K562 (cell line): Measurements from ENCODE around the gene SMIM23. TPM values are rescaled to one million over a fixed set of nuclear protein-coding genes. Genes with fewer than 3 reads are reported as not detected.

Source experiments
- ATAC-seq: fragments of 200-7000 bp; cut with Tn5 transposase; 3 replicates; pipeline ENCODE4 v1.9.1; 2020; ENCODE audit warnings: moderate library complexity
- BruUV-seq: library from RNA; stranded (reverse); fragments of 400-500 nt; replicated peaks from 2 replicates; lab custom pipeline; 2021; lab: Mats Ljungman, UMichigan
- CTCF ChIA-PET: fragments of 300-600 bp; formaldehyde crosslinking; extraction: SDS; loops from one replicate; lab custom pipeline; 2021; ENCODE audit warnings: low intra/inter-chr PET ratio; lab: Yijun Ruan, JAX
- POLR2A ChIA-PET: fragments of 300-600, 350-650 bp; sonication (Branson Sonifier 250); formaldehyde crosslinking; extraction: SDS; loops from one replicate; lab custom pipeline; 2021; ENCODE audit warnings: antibody characterized with exemption, inconsistent platforms; lab: Yijun Ruan, JAX
- DNase-seq, 4 experiments: peaks; one replicate each; pipeline versions ENCODE4 v3.0.0 to v3.0.0-alpha.2; 2011 to 2018; ENCODE audit warnings: low spot score in 3 of 4, mixed read lengths in 3 of 4; ENCODE audit errors: extremely low read depth in 1 of 4
- FAIRE-seq: peaks from 2 replicates; lab custom pipeline; 2011; peaks lifted over from hg19 to GRCh38; lab: Jason Lieb, UNC
- H2AFZ ChIP-seq: 2 replicates; pipeline ENCODE4 v1.6.0; 2011; ENCODE audit warnings: low read depth, low read length, control low read depth, inconsistent platforms
- H3K27ac ChIP-seq: fragments of 200-600 bp; 3 replicates; pipeline ENCODE4 v1.8.0; 2011; ENCODE audit warnings: low read depth, mild to moderate bottlenecking, control low read depth, inconsistent platforms, low read length, moderate library complexity, mixed read lengths; ENCODE audit errors: extremely low read depth
- H3K27me3 ChIP-seq, 2 experiments: fragments of 300-600 bp in 1 of 2; 2 replicates in 1 of 2; 3 replicates in 1 of 2; pipeline versions ENCODE4 v1.6.0 to v1.8.0; 2011; ENCODE audit warnings: inconsistent platforms in 2 of 2, low read length in 2 of 2, mild to moderate bottlenecking in 1 of 2, mixed read lengths in 1 of 2, moderate library complexity in 1 of 2; ENCODE audit not compliant: control insufficient read depth in 2 of 2, insufficient read depth in 2 of 2
- H3K36me3 ChIP-seq: fragments of 300-600 bp; 3 replicates; pipeline ENCODE4 v1.8.0; 2011; ENCODE audit warnings: mild to moderate bottlenecking, low read length, inconsistent platforms; ENCODE audit not compliant: control insufficient read depth, insufficient read depth
- H3K4me1 ChIP-seq, 2 experiments: fragments of 200-600 bp in 1 of 2; replicated peaks in 1 of 2; 2 replicates in 1 of 2; 3 replicates in 1 of 2; pipeline versions ENCODE4 v1.5.1 to v1.8.0; 2011; ENCODE audit warnings: inconsistent platforms in 2 of 2, low read length in 2 of 2, mild to moderate bottlenecking in 1 of 2, mixed read lengths in 1 of 2, moderate library complexity in 1 of 2; ENCODE audit not compliant: control insufficient read depth in 2 of 2, insufficient read depth in 2 of 2
- H3K4me2 ChIP-seq: 2 replicates; pipeline ENCODE4 v1.6.1; 2011; ENCODE audit warnings: low read length, control low read depth, inconsistent platforms, mixed read lengths; ENCODE audit not compliant: insufficient read depth
- H3K4me3 ChIP-seq: fragments of 200-600 bp; sonication (generic), shearing (Covaris generic); 2 replicates; pipeline ENCODE4 v1.5.1; 2016; ENCODE audit warnings: control low read depth, inconsistent platforms
- H3K79me2 ChIP-seq: fragments of 200-600 bp; 3 replicates; pipeline ENCODE4 v1.8.0; 2011; ENCODE audit warnings: low read length, inconsistent platforms; ENCODE audit not compliant: control insufficient read depth, insufficient read depth
- H3K9ac ChIP-seq, 2 experiments: 2 replicates each; pipeline versions ENCODE4 v1.6.0 to v1.6.1; 2011; ENCODE audit warnings: low read depth in 2 of 2, low read length in 2 of 2, control low read depth in 1 of 2, inconsistent platforms in 1 of 2, mild to moderate bottlenecking in 1 of 2, mixed read lengths in 1 of 2; ENCODE audit not compliant: insufficient read depth in 1 of 2
- H3K9me1 ChIP-seq: one replicate; pipeline ENCODE4 v1.6.0; 2011; ENCODE audit warnings: inconsistent platforms, mild to moderate bottlenecking, low read length, moderate library complexity; ENCODE audit not compliant: control insufficient read depth, insufficient read depth
- H3K9me3 ChIP-seq: replicated peaks from 2 replicates; pipeline ENCODE4 v1.5.1; 2011; ENCODE audit warnings: low read depth, low read length, inconsistent platforms; ENCODE audit not compliant: control insufficient read depth, insufficient read depth
- H4K20me1 ChIP-seq: replicated peaks from 2 replicates; pipeline ENCODE4 v1.6.1; 2011; ENCODE audit warnings: low read length, inconsistent platforms, mixed read lengths; ENCODE audit not compliant: control insufficient read depth, insufficient read depth
- ARID1B ChIP-seq: fragments of 450-650 bp; IDR thresholded peaks from 2 replicates; pipeline ENCODE4 v1.6.1; 2016; ENCODE audit warnings: antibody characterized with exemption, mild to moderate bottlenecking, inconsistent platforms
- HLTF ChIP-seq: fragments of 450-650 bp; IDR thresholded peaks from 2 replicates; pipeline ENCODE4 v1.6.1; 2016
- NFE2L1 ChIP-seq: fragments of 450-650 bp; IDR thresholded peaks from 2 replicates; pipeline ENCODE4 v1.6.1; 2016; ENCODE audit warnings: missing genetic modification characterization, low read depth, mild to moderate bottlenecking, missing compliant biosample characterization, moderate library complexity, borderline replicate concordance
- SMARCA5 ChIP-seq: fragments of 450-650 bp; IDR thresholded peaks from 2 replicates; pipeline ENCODE4 v1.6.1; 2016
- WGBS: fragments of 100-300 bp; shearing (Covaris generic); methylation state at CpG from one replicate; pipeline ENCODE4 v1.1.6; 2016; ENCODE audit warnings: low coverage, mixed read lengths; ENCODE audit not compliant: insufficient coverage; ENCODE audit errors: missing lambda C conversion rate; 5-methylcytosine and 5-hydroxymethylcytosine counted together
- in situ Hi-C: fragments of 300-500 bp; cut with MboI; formaldehyde crosslinking; loops from 4 replicates; pipeline ENCODE4 v1.15.0; 2018; ENCODE audit warnings: inconsistent platforms, mixed read lengths
- intact Hi-C: fragments of 100-400 bp; cut with micrococcal nuclease; formaldehyde crosslinking; loops from 2 replicates; pipeline ENCODE4 v1.14.2; 2022
- polyA plus RNA-seq, 8 experiments: library from polyadenylated mRNA; depleted of rRNA in 4 of 8; stranded (reverse) in 5 of 8; unstranded in 3 of 8; fragments of >200 nt; fragmentation: Nextera tagmentation in 2 of 8; fragmentation: Illumina TruSeq in 1 of 8; extraction: Ambion mirVana in 2 of 8; extraction: Trizol in 1 of 8; gene quantifications; 2 replicates each; pipeline versions ENCODE4 v1.2.1 to v1.2.3, GENCODE V29; 2011 to 2014; ENCODE audit warnings: inconsistent platforms in 1 of 8, missing spikeins in 1 of 8
- total RNA-seq, 7 experiments: library from RNA; depleted of rRNA in 6 of 7; stranded (reverse); fragments of >200 nt in 6 of 7; fragmentation: Illumina TruSeq in 2 of 7; extraction: Trizol in 2 of 7; gene quantifications; 2 replicates each; pipeline versions ENCODE4 v1.2.1 to v1.2.3, GENCODE V29; 2011 to 2021; ENCODE audit warnings: low replicate concordance in 1 of 7
- TF ChIP-seq, protein P1 (sequence below): fragments of 450-650 bp; IDR thresholded peaks from 2 replicates; pipeline ENCODE4 v1.7.0; 2016; ENCODE audit warnings: borderline replicate concordance
- TF ChIP-seq, protein P2 (sequence below): fragments of 450-650 bp; formaldehyde crosslinking; IDR thresholded peaks from 2 replicates; pipeline ENCODE4 v1.4.0; 2020; ENCODE audit warnings: mild to moderate bottlenecking, mixed read lengths
- TF ChIP-seq, protein P3 (sequence below), 2 experiments: fragments of 450-650 bp; IDR thresholded peaks; 2 replicates each; pipeline ENCODE4 v1.6.1; 2016; ENCODE audit warnings: mild to moderate bottlenecking in 2 of 2, borderline replicate concordance in 1 of 2, low read depth in 1 of 2, moderate library complexity in 1 of 2
- TF ChIP-seq, protein P4 (sequence below): fragments of 250-450 bp; sonication (Bioruptor Pico); IDR thresholded peaks from 2 replicates; pipeline ENCODE4 v1.5.0; 2021
- TF ChIP-seq, protein P5 (sequence below): fragments of 250-450 bp; sonication (Bioruptor Pico); IDR thresholded peaks from 2 replicates; pipeline ENCODE4 v1.5.0; 2021

The SMIM23 gene
- total and polyA plus RNA-seq, 9 of the 15 experiments (the other 6 are each of a cell fraction or from before 2014, with no cell fraction given) = not detected

DNA sequence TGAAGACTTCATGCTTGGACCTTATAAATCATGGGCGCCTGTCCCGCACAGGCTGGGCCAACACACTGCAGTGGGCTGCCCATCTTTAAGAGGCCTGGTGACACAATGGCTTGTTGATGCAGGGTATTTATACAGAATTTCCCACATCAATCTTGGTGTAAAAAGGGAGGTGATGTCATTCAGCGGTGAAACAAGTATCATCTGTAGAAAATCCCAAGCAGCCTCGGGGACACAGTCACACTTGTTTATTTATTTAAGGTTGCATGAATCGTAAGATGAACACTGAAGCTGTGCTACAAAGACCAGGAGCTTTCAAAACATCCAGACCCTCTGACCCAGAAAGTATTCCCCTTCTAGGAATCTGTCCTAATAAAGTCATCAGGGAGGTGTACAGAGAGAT is 40.5 kb downstream of the SMIM23 start:
- ChIA-PET CTCF (no interaction called here), POLR2A (no interaction called here)
- no peaks in the 10 kb centered on the region for H3K36me3 ChIP-seq
- no peaks in the 10 kb centered on the region for H3K9me1 ChIP-seq
- peaks cover 0 to 16% of the 10 kb centered on the region in 2 experiments; a peak in 3 of 5 replicates for H3K27me3 ChIP-seq
- DNase-seq (no peak), ATAC-seq (no peak), FAIRE-seq (no peak)
- H3K4me3 ChIP-seq = no peak overlapping the region
- H3K9me3 ChIP-seq = no peaks in the 10 kb centered on the region
- H3K4me1 ChIP-seq = no peaks in the 10 kb centered on the region
- H3K27ac ChIP-seq = no peak overlapping the region
- no peaks in the 10 kb centered on the region for H4K20me1 ChIP-seq
- no peak overlapping the region for H3K9ac ChIP-seq
- in situ Hi-C loops = no loop called here
- intact Hi-C loops = no loop called here
- no peak overlapping the region for H2AFZ ChIP-seq
- no peak overlapping the region for H3K4me2 ChIP-seq
- no TSS peak for BruUV-seq
- TF ChIP-seq, protein P1, sequence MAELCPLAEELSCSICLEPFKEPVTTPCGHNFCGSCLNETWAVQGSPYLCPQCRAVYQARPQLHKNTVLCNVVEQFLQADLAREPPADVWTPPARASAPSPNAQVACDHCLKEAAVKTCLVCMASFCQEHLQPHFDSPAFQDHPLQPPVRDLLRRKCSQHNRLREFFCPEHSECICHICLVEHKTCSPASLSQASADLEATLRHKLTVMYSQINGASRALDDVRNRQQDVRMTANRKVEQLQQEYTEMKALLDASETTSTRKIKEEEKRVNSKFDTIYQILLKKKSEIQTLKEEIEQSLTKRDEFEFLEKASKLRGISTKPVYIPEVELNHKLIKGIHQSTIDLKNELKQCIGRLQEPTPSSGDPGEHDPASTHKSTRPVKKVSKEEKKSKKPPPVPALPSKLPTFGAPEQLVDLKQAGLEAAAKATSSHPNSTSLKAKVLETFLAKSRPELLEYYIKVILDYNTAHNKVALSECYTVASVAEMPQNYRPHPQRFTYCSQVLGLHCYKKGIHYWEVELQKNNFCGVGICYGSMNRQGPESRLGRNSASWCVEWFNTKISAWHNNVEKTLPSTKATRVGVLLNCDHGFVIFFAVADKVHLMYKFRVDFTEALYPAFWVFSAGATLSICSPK = no peak
- TF ChIP-seq SMARCA5 (no peak), HLTF (no peak), NFE2L1 (tag) (no peak), ARID1B (no peak)
- TF ChIP-seq, protein P2, sequence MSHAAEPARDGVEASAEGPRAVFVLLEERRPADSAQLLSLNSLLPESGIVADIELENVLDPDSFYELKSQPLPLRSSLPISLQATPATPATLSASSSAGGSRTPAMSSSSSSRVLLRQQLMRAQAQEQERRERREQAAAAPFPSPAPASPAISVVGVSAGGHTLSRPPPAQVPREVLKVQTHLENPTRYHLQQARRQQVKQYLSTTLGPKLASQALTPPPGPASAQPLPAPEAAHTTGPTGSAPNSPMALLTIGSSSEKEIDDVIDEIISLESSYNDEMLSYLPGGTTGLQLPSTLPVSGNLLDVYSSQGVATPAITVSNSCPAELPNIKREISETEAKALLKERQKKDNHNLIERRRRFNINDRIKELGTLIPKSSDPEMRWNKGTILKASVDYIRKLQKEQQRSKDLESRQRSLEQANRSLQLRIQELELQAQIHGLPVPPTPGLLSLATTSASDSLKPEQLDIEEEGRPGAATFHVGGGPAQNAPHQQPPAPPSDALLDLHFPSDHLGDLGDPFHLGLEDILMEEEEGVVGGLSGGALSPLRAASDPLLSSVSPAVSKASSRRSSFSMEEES (CRISPR knock-in tag) = no peak
- TF ChIP-seq, protein P3, sequence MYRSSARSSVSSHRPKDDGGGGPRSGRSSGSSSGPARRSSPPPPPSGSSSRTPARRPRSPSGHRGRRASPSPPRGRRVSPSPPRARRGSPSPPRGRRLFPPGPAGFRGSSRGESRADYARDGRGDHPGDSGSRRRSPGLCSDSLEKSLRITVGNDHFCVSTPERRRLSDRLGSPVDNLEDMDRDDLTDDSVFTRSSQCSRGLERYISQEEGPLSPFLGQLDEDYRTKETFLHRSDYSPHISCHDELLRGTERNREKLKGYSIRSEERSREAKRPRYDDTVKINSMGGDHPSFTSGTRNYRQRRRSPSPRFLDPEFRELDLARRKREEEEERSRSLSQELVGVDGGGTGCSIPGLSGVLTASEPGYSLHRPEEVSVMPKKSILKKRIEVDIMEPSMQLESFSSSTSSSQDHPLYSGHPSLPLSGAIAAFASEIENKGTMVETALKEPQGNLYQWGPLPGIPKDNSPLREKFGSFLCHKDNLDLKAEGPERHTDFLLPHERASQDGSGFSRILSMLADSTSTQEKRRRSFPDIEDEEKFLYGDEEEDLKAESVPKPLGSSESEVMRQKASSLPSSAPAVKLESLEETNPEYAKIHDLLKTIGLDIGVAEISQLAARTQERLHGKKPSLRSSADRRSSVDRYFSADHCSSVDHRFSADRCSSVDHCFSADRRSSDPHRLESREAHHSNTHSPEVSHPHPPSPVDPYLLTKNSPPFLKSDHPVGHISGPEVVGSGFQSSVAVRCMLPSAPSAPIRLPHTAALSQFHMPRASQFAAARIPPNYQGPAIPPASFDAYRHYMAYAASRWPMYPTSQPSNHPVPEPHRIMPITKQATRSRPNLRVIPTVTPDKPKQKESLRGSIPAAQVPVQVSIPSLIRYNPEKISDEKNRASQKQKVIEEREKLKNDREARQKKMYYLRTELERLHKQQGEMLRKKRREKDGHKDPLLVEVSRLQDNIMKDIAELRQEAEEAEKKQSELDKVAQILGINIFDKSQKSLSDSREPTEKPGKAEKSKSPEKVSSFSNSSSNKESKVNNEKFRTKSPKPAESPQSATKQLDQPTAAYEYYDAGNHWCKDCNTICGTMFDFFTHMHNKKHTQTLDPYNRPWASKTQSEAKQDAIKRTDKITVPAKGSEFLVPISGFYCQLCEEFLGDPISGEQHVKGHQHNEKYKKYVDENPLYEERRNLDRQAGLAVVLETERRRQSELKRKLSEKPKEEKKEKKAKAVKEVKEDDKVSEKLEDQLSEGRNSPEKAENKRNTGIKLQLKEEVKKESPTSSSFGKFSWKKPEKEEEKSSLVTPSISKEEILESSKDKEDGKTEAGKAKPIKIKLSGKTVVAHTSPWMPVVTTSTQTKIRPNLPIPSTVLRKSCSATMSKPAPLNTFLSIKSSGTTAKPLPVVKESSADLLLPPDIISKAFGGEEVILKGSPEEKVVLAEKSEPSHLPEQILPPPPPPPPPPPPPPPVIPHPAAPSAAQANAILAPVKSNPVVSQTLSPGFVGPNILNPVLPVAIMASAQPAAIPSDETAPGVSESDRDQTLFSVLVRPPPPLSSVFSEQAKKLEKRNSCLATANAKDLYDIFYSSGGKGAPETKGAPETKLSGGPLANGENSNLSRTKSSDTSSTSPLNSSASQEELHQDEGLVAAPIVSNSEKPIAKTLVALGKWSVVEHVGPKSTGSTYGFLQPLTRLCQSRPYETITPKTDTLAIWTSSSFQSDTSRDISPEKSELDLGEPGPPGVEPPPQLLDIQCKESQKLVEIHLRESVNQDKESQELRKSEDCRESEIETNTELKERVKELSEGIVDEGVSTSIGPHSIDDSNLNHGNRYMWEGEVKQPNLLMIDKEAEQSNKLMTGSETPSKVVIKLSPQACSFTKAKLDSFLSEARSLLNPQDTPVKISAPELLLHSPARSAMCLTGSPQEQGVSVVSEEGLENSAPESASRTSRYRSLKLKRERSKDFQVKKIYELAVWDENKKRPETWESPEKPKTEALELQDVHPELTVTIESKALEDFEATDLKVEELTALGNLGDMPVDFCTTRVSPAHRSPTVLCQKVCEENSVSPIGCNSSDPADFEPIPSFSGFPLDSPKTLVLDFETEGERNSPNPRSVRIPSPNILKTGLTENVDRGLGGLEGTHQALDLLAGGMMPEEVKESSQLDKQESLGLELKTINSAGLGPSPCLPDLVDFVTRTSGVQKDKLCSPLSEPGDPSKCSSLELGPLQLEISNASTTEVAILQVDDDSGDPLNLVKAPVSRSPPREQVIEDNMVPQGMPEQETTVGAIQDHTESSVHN (IDR thresholded peaks at IDR 0.05; ENCODE audit: borderline replicate concordance in 1 of 2, low read depth in 1 of 2) = no peak
- TF ChIP-seq, protein P4, sequence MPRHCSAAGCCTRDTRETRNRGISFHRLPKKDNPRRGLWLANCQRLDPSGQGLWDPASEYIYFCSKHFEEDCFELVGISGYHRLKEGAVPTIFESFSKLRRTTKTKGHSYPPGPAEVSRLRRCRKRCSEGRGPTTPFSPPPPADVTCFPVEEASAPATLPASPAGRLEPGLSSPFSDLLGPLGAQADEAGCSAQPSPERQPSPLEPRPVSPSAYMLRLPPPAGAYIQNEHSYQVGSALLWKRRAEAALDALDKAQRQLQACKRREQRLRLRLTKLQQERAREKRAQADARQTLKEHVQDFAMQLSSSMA (CRISPR knock-in tag) = no peak
- TF ChIP-seq, protein P5, sequence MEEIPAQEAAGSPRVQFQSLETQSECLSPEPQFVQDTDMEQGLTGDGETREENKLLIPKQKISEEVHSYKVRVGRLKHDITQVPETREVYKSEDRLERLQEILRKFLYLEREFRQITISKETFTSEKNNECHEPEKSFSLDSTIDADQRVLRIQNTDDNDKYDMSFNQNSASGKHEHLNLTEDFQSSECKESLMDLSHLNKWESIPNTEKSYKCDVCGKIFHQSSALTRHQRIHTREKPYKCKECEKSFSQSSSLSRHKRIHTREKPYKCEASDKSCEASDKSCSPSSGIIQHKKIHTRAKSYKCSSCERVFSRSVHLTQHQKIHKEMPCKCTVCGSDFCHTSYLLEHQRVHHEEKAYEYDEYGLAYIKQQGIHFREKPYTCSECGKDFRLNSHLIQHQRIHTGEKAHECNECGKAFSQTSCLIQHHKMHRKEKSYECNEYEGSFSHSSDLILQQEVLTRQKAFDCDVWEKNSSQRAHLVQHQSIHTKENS = no peak
- no peaks in the 10 kb centered on the region for H3K79me2 ChIP-seq
- 0% methylated on average over 5 of the region's 5 CpGs for WGBS
